ENCODE data around the gene TMOD2.

Gene TMOD2

DNA sequence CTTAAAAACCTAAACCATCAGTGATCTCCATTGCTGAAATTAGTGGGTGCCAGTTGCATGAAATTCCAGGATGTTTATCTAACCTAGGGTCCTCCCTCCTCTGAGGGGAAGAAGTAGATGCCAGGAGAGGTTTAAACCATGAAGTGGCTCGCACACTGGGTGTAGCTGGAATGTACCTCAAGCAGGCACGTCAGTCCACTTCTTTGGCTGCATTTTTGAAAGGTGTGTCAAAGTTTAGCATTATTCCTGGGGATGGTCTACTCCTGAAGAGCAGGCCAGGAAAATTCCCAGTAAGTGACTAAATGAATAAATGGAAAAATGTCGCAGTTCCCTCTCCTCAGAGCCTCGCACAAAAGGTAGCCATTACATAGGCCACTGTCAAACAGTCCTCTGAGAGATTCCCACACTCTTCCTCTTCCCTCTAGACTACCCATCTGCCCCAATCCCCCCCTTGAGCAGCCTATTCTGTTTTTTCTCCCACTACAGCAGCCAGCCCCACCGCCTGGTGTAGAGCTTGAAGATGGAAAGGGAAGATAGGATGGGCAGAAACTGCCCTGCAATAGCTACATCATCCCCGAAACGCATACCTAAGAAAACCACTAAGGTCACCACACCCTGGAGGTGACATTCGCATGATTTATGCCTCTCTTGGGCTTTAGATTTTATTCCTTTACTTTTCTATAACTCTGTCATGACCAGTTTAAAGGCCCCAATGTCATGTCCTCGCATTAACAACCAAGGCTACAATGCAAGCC lies 77.4 kb downstream of the TMOD2 start:
- no peak overlapping the region for H3K27ac ChIP-seq
- no peak for TF ChIP-seq ZFX (IDR thresholded peaks at IDR 0.05; ENCODE audit: borderline replicate concordance)
- TF ChIP-seq, protein P1, sequence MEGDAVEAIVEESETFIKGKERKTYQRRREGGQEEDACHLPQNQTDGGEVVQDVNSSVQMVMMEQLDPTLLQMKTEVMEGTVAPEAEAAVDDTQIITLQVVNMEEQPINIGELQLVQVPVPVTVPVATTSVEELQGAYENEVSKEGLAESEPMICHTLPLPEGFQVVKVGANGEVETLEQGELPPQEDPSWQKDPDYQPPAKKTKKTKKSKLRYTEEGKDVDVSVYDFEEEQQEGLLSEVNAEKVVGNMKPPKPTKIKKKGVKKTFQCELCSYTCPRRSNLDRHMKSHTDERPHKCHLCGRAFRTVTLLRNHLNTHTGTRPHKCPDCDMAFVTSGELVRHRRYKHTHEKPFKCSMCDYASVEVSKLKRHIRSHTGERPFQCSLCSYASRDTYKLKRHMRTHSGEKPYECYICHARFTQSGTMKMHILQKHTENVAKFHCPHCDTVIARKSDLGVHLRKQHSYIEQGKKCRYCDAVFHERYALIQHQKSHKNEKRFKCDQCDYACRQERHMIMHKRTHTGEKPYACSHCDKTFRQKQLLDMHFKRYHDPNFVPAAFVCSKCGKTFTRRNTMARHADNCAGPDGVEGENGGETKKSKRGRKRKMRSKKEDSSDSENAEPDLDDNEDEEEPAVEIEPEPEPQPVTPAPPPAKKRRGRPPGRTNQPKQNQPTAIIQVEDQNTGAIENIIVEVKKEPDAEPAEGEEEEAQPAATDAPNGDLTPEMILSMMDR (IDR thresholded peaks at IDR 0.05): no peak

DNA sequence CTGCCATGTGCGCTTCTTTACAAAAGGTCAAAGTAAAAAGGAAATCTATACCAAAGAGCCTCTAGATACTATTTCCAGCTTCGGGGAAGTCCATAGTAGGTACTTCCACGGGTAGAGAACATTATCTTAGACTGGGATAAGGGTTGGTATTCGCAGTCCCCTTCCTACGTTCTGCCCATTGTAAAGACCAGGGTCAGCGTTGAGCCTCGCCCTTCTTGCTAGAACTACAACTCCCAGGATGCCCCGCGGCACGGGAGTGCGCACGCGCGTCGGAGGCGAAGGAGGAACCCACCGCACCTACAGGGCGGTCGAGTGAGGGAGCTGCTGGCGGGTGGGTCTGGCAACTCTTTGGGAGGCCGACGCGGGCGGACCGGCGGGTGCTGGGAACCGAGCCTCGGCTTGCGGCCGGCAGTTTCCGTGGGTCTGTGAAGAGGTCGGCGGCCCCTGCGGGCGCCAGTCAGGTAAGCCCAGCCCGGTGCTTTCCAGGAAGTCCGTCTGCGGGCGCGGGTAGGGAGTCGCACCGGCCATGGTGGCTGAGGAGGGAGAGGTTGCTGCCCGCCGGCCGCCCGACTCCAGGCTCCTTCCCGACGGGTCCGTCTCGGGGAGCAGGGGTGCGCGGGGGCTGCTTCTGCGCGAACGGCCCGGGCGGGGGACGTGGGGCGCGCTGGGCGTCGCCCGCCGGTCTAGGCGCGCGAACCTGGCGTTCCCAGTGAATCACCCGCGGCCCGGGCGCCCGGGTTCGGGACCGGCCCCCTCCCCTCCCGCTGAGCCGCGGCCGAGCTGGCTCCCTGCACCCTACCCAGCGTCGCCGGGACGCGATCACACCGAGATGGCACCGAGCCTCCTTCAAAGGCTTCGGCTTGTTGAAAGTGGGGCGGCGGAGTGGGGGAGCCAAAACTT lies 78.2 kb downstream of the TMOD2 start, which contains the start of gene TMOD3:
TMOD3 (plus strand) TSS at position 278 of the 900 bp plus-strand sequence. CDS start 33,232 bp downstream, outside the sequence.
- peak within 1 kb of the TSS; percentile 76 for H3K27ac ChIP-seq

DNA sequence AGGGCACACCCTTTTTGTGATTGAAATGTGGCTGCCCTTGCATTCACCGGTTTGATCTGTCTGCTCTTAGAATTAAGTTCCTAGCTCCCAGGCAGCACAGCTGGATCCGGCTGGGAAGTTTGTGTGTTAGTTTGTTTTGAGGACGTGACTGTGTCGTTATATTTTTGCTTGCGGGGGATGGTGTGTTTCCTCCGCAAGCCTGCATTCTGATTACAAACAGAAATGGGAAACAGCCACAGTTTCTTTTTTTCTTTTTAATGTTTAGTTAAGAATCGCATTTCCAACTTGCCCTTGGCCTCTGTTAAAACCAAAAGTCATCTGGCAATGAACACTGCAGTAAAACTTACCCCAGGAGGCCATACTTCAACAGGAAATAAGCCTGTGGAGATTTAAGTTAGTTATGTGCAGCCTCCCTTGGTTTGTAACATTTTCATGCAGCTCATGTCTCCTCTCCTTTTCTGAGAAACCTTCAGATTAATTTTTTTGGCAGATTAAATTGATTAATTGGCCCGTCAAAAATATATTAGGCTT lies 78.9 kb downstream of the TMOD2 start:
- TF ChIP-seq, protein P1 (IDR thresholded peaks at IDR 0.05): no peak
- TF ChIP-seq ZFX (IDR thresholded peaks at IDR 0.05; ENCODE audit: borderline replicate concordance): no peak
- H3K27ac ChIP-seq: peak overlapping the region; percentile 76

More for the DNA sequence above, 78.2 kb downstream of the TMOD2 start, which contains the start of gene TMOD3:
- TF ChIP-seq ZFX (IDR thresholded peaks at IDR 0.05; ENCODE audit: borderline replicate concordance): no peak
- TF ChIP-seq, protein P1 (IDR thresholded peaks at IDR 0.05): no peak

DNA sequence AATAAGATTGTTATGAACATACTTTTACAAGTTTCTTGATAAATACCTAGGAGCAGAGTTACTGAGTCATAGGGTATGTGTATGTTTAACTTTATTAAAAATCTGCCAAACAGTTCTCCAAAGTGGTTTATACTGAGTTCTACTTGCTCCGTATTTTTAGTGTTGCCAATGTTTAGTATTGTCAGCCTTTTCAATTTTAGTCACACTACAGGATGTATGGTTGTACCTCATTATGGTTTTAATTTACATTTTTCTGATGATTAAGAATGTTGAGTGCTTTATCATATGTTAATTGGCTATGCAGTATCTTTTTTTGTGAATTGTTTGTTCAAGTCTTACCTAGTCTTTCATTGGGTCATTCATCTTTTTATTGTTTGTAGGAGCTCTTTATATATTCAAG lies 82.4 kb downstream of the TMOD2 start:
- no peak overlapping the region for H3K27ac ChIP-seq
- TF ChIP-seq, protein P1 (IDR thresholded peaks at IDR 0.05): no peak
- no peak for TF ChIP-seq ZFX (IDR thresholded peaks at IDR 0.05; ENCODE audit: borderline replicate concordance)

DNA sequence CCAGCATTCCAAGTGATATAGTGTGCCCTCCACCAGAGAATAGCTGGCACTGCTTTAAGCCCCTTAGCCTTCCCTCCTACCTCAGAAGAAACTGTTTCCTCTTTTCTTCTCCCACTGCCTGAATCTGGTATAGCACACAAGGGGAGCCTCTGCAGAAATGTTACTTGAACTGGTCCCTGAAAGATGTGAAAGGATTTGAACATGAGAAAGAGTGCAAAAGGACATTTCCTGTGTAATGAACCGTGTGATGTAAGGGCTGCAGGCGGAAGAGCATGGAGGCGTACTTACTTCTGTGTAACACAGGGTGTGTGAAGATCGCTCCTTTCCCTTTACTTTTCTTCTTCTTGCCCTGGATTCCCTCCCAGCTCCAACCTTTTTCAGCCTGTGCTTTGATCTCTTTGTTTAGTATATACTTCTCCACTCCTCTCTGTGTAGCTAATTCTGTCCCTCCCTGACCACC lies 86.4 kb downstream of the TMOD2 start:
- no peak overlapping the region for H3K27ac ChIP-seq
- TF ChIP-seq, protein P1 (IDR thresholded peaks at IDR 0.05): no peak
- TF ChIP-seq ZFX (IDR thresholded peaks at IDR 0.05; ENCODE audit: borderline replicate concordance): no peak

DNA sequence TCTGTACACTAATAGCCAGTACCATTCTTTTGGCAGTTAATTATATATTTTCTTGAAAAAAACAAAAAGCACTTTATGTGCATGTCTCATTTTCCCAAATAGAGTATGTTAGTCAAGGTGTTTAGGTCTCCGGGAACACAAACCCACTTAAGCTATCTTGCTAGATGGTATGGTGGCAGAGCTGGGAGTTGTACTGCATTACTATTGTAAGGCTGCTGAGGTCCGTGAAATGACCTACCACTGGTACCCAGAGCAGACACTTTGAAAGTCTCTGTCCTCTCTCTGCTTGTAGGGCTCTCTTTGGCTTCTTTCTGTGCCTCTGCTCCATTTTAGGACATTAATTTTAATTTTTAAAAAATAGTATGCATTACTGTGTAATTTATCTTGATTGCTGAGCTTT lies 86.9 kb downstream of the TMOD2 start:
- no peak for TF ChIP-seq ZFX (IDR thresholded peaks at IDR 0.05; ENCODE audit: borderline replicate concordance)
- TF ChIP-seq, protein P1 (IDR thresholded peaks at IDR 0.05): no peak
- H3K27ac ChIP-seq: no peak overlapping the region
